Thymus (tissue), 11 donors: ENCODE data around the gene MEF2D. TPM values are rescaled to one million over a fixed set of nuclear protein-coding genes. Genes with fewer than 3 reads are reported as not detected.

Experiments used
- DNase-seq, 9 donors: peaks; one replicate each; pipeline ENCODE4 v3.0.0-alpha.2; 2013; ENCODE audit warnings: low spot score in 9 of 9, low read depth in 6 of 9, missing footprints in 1 of 9
- H3K27ac ChIP-seq, 2 donors: one replicate each; pipeline ENCODE4 v1.5.1; 2013; ENCODE audit warnings: control low read depth in 1 of 2, low read depth in 1 of 2, low read length in 1 of 2, mild to moderate bottlenecking in 1 of 2, moderate library complexity in 1 of 2
- H3K27me3 ChIP-seq, 2 donors: one replicate each; pipeline ENCODE4 v1.5.1; 2013; ENCODE audit warnings: low read length in 1 of 2; ENCODE audit not compliant: control insufficient read depth in 2 of 2, insufficient read depth in 1 of 2
- H3K36me3 ChIP-seq, 2 donors: one replicate each; pipeline ENCODE4 v1.5.1; 2013; ENCODE audit warnings: low read length in 1 of 2, mild to moderate bottlenecking in 1 of 2, moderate library complexity in 1 of 2; ENCODE audit not compliant: control insufficient read depth in 2 of 2, insufficient read depth in 2 of 2
- H3K4me1 ChIP-seq, 2 donors: one replicate each; pipeline ENCODE4 v1.5.1; 2013; ENCODE audit warnings: low read length in 2 of 2; ENCODE audit not compliant: control insufficient read depth in 2 of 2, insufficient read depth in 2 of 2
- H3K4me3 ChIP-seq, 2 donors: one replicate each; pipeline ENCODE4 v1.5.1; 2013; ENCODE audit warnings: low read length in 2 of 2, control low read depth in 1 of 2, mild to moderate bottlenecking in 1 of 2
- H3K9me3 ChIP-seq, 2 donors: one replicate each; pipeline ENCODE4 v1.5.1; 2013; ENCODE audit warnings: low read length in 1 of 2, mild to moderate bottlenecking in 1 of 2; ENCODE audit not compliant: control insufficient read depth in 2 of 2, insufficient read depth in 1 of 2
- WGBS: extraction: QIAGEN DNeasy Blood & Tissue Kit; methylation state at CpG from one replicate; pipeline ENCODE4 v1.1.7; 2013; 5-methylcytosine and 5-hydroxymethylcytosine counted together
- polyA plus RNA-seq: library from polyadenylated mRNA; stranded (reverse); fragments of 200-250 nt; gene quantifications from one replicate; pipeline ENCODE4 v1.2.3, GENCODE V29; 2013
- total RNA-seq: library from RNA; stranded (reverse); fragments of 120-200 nt; gene quantifications from one replicate; pipeline ENCODE4 v1.2.4, GENCODE V29; 2013
- donor health status: healthy.

Gene MEF2D
- total and polyA plus RNA-seq, 2 donors = 8.3 to 26.3 TPM

- H3K36me3 ChIP-seq = peaks cover 17 to 19% of the 10 kb centered on the region in 2 donors
- no peaks in the 10 kb centered on the region for H3K4me1 ChIP-seq
- no peaks in the 10 kb centered on the region for H3K27me3 ChIP-seq
- no peak overlapping the region for H3K27ac ChIP-seq
- no peak for DNase-seq
- H3K4me3 ChIP-seq = no peak overlapping the region
- H3K9me3 ChIP-seq = no peaks in the 10 kb centered on the region
- WGBS = 100% methylated on average over 2 of the region's 2 CpGs
Observed at GRCh38 chr1:156540955-156541354, 40.4 kb upstream of the MEF2D start.

- H3K27me3 ChIP-seq = no peaks in the 10 kb centered on the region
- H3K4me1 ChIP-seq = no peaks in the 10 kb centered on the region
- DNase-seq = no peak
- no peak overlapping the region for H3K4me3 ChIP-seq
- H3K9me3 ChIP-seq = no peaks in the 10 kb centered on the region
- peaks cover 20 to 27% of the 10 kb centered on the region in 2 donors for H3K36me3 ChIP-seq
- 80% methylated on average over 4 of the region's 4 CpGs for WGBS
- H3K27ac ChIP-seq = no peak overlapping the region
Observed at GRCh38 chr1:156539818-156540355, 39.3 kb upstream of the MEF2D start.

- peaks cover 25 to 30% of the 10 kb centered on the region in 2 donors for H3K36me3 ChIP-seq
- no peak for DNase-seq
Observed at GRCh38 chr1:156538711-156539440, 38.3 kb upstream of the MEF2D start.

GRCh38 chr1:156537027-156537426 is 36.5 kb upstream of the MEF2D start:
- peaks cover 31 to 34% of the 10 kb centered on the region in 2 donors for H3K36me3 ChIP-seq
- H3K9me3 ChIP-seq = no peaks in the 10 kb centered on the region
- no peaks in the 10 kb centered on the region for H3K4me1 ChIP-seq
- H3K4me3 ChIP-seq = no peak overlapping the region
- H3K27ac ChIP-seq = no peak overlapping the region
- WGBS = 98% methylated on average over 9 of the region's 9 CpGs
- no peaks in the 10 kb centered on the region for H3K27me3 ChIP-seq
- DNase-seq = no peak

More at GRCh38 chr1:156538711-156539440, 38.3 kb upstream of the MEF2D start:
- H3K4me3 ChIP-seq = no peak overlapping the region
- no peak overlapping the region for H3K27ac ChIP-seq
- H3K4me1 ChIP-seq = no peaks in the 10 kb centered on the region
- H3K27me3 ChIP-seq = no peaks in the 10 kb centered on the region
- 98% methylated on average over 10 of the region's 10 CpGs for WGBS
- no peaks in the 10 kb centered on the region for H3K9me3 ChIP-seq

GRCh38 chr1:156534424-156535060 is 34.0 kb upstream of the MEF2D start:
- Histone ChIP-seq H3K4me1 (no peaks in the 10 kb centered on the region), H3K4me3 (no peak overlapping the region), H3K27ac (no peak overlapping the region), H3K27me3 (no peaks in the 10 kb centered on the region), H3K9me3 (no peaks in the 10 kb centered on the region), H3K36me3 (peaks cover 27 to 31% of the 10 kb centered on the region in 2 donors)
- no peak for DNase-seq
- 93% methylated on average over 12 of the region's 12 CpGs for WGBS

- DNase-seq = no peak
- H3K9me3 ChIP-seq = no peaks in the 10 kb centered on the region
- H3K36me3 ChIP-seq = peaks cover 22% of the 10 kb centered on the region in 2 donors
- H3K4me3 ChIP-seq = no peak overlapping the region
- H3K27me3 ChIP-seq = no peaks in the 10 kb centered on the region
- peaks cover 0 to 4% of the 10 kb centered on the region in 2 donors for H3K4me1 ChIP-seq
- H3K27ac ChIP-seq = no peak overlapping the region
- whole genome bisulfite sequencing = 92% methylated on average over 11 of the region's 11 CpGs
Observed at GRCh38 chr1:156533568-156534220, 33.1 kb upstream of the MEF2D start.

GRCh38 chr1:156532374-156532773 is 31.8 kb upstream of the MEF2D start:
- 97% methylated on average over 4 of the region's 4 CpGs for WGBS
- no peak for DNase-seq
- H3K36me3 ChIP-seq = peaks cover 22 to 23% of the 10 kb centered on the region in 2 donors
- no peak overlapping the region for H3K27ac ChIP-seq
- H3K4me1 ChIP-seq = peaks cover 0 to 17% of the 10 kb centered on the region in 2 donors
- H3K4me3 ChIP-seq = no peak overlapping the region
- no peaks in the 10 kb centered on the region for H3K9me3 ChIP-seq
- H3K27me3 ChIP-seq = no peaks in the 10 kb centered on the region

- H3K27me3 ChIP-seq = no peaks in the 10 kb centered on the region
- DNase-seq = no peak
- H3K36me3 ChIP-seq = peaks cover 18% of the 10 kb centered on the region in 2 donors
- no peak overlapping the region for H3K27ac ChIP-seq
- H3K9me3 ChIP-seq = no peaks in the 10 kb centered on the region
- H3K4me3 ChIP-seq = no peak overlapping the region
- WGBS = 98% methylated on average over 18 of the region's 18 CpGs
- peaks cover 4 to 31% of the 10 kb centered on the region in 2 donors for H3K4me1 ChIP-seq
Observed at GRCh38 chr1:156530006-156530405, 29.4 kb upstream of the MEF2D start.
